Skin of body (tissue), 2 donors: ENCODE data around the gene HJURP. TPM values are rescaled to one million over a fixed set of nuclear protein-coding genes. Genes with fewer than 3 reads are reported as not detected.

Experiments used
- DNase-seq: peaks from one replicate; lab custom pipeline; 2025; lab: John Stamatoyannopoulos, UW
- total RNA-seq: library from RNA; depleted of rRNA; stranded (reverse); fragments of >200 nt; gene quantifications from one replicate; pipeline ENCODE4 v1.2.3, GENCODE V29; 2014

HJURP gene
- total RNA-seq, 1 donor from 2014 or later: 6.6 TPM

DNA sequence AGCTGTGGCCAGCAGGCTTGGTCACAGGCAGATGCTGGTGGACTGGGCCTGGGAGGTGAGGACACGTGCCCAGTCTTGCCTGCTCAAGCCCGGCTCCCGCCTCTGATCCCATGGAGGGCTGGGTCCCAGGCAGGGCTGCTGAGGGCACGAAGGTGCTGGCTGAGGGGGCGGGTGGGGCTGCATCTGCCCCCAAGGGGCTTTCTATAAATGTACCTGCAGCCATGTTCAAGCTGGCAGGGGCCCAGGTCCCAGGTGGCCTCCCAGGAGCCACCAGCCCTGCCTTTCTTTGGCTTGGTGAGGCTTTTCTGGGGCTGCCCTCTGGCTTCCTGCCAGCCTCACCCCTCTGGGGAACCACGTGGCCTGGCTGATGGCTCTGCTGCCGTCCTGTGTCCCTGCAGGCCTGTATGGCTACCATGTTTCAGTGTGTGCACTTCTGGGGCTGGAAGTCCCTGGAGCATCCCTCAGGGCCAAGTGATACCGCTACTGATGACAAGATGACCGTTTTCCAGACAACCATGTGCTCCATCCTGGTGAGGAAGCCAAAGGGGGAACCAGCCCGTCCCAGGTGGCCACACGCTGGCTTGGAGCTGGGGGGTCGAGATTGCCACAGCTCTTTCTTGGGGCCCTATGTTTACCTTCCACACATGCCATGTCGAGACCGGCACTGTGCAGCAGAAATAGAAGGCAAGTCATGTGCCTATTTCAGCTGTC is 23.2 kb downstream of the HJURP start:
- no peak for DNase-seq

GRCh38 chr2:233830111-233830802 is 24.1 kb downstream of the HJURP start:
- no peak for DNase-seq

DNA sequence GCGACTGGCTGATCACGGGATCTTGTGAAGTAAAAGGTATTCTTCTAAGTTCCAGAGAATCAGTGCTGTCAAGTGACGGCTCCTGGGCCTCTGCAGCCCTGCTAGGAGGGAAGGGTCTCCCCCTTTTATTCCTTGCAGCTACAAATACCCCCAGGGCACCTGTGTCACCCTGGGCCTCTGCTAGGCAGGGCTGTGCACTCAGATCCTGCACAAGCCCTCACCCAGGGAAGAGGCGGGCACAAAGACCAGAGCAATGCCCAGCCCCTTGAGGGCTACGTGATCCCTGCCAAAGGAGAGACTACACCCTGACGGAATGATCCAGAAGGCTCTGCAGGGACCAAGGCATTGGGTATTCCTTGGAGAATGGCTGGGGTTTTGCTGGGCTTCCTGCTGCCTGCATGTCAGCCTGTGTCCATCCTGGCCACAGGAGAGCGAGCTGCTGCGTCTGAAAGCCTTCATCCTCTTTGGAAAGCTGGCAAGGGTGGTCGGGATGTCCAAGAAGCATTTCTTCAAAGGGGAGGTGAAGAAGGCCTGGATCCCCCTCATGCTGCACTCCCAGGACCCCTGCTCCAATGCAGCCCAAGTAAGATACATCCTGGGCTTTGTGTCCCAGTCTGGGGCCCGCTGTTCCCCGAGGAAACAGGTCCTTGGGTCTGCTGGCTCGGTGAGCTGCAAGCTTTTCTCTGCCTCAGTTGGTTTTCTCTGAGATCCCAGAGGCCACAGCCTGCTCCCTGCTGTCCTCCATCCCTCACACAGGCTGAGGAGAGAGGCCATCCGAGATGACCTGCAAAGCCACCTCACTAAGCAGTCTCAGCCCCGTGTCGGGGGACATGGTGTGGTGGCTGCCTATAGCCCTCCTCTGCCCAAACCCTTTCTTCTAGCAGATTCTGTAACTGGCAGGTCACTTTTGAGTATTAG is 24.9 kb downstream of the HJURP start:
- no peak for DNase-seq

GRCh38 chr2:233828546-233829192 is 25.7 kb downstream of the HJURP start:
- DNase-seq: no peak

GRCh38 chr2:233824373-233824772 is 30.0 kb downstream of the HJURP start:
- DNase-seq: no peak

GRCh38 chr2:233823731-233824121 is 30.6 kb downstream of the HJURP start:
- no peak for DNase-seq

GRCh38 chr2:233822781-233823730 is 31.3 kb downstream of the HJURP start:
- no peak for DNase-seq

GRCh38 chr2:233822101-233822771 is 32.1 kb downstream of the HJURP start:
- no peak for DNase-seq

DNA sequence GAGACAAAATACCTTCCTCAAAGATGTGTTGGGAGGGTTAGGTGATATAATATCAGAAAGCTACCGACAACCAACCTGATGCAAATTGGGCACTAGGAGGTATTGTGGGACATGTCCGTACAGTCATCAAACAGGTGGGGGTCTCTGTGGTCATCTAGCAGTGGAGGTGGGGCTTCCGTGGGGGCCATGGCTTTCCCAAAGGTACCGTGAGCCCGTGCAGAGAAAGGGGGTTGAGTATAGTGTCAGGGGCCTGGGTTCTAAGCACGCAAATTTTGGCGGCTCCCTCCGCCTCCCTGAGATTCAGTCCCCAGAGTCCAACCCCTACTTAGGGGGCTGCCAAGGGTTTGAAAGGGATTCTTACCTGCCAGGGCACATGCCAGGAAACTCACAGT is 32.6 kb downstream of the HJURP start:
- no peak for DNase-seq

DNA sequence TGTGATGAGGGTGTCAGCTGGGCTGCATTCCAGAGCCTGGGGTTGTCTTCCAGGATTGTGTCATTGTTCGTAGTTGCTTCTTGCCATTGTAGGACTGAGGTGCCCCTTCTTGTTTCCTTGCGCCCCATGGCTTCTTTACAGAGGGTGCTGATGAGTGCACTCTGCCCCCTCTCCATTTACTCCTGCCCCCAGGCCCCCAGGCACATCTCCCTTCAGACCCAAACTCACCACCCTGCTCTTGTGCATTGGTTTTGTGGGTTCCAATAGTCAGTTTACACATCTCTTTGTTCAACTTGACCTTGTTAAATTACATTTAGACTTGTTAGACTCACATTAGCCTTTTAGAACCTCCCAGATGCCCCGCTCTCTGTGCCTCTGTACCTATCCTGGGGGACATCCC is 33.1 kb downstream of the HJURP start:
- no peak for DNase-seq

DNA sequence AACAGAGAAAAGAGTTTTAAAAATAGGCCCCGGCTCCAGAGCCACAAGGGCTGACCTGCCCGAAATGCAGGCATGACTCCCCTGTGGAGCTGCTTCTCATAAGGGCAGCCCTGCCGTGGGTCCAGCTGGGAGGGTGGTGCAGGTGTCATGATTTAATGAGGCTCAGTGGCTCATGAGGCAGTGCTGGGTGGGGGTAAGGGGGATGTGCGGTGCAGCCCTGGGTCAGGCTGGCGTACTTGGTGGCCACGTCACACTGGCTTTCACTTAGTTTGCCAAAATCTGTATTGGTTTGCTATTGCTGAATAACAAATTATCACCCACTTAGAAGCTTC is 33.6 kb downstream of the HJURP start:
- no peak for DNase-seq

- DNase-seq: no peak
These were observed 34.2 kb downstream of the HJURP start for GRCh38 chr2:233819884-233820773.

GRCh38 chr2:233818639-233819621 is 35.4 kb downstream of the HJURP start:
- no peak for DNase-seq

DNA sequence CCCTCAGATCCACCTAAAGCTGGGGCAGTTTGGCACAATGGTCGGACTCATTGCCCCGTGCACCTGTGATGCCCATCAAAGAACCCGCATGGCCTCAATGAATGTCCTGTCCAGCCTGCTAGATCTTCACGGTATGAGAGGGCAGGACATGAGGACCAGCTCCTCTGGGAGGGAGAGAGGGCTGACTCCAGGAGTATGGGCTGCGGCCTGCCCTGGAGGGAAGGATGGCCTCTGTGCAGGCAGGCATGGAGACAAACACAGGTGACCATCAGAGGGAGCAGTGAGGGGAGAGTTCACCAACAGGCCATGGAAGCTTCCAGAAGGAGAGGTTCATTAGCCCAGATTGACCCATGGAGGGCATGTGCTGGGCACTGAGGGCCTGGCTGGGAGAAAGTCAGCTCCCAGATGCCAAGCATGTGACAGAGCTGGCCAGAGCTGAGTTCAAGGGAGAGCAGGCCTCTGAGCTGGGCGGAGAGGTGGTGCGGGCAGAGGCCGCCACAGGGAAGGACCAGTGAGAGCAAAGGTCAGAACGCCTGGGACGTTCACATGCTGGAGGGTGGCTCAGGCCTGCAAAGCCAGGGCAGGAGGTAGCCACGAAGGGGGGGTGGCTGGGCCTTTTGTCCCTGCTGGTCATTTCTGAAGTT is 36.2 kb downstream of the HJURP start:
- DNase-seq: no peak

GRCh38 chr2:233817361-233817911 is 36.9 kb downstream of the HJURP start:
- no peak for DNase-seq

DNA sequence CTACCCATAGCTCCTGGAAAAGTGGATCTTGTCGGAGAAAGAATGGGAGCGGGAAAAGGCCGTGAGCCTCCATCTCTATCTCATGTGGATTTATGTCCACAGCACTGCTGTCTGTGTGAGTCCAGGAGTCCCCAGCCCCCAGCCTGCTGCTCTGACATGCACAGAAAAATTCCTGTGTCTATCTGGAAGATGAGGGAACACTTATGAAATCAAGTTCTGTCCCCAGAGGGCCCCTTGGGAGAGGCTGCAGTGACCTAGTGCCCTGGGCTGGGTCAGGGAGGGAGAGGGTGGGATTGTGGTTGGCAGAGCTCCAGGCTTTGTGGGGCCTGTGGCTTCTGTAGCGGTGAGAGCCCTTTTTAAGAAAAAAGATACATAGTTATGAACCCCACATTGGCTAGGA is 37.6 kb downstream of the HJURP start:
- no peak for DNase-seq

DNA sequence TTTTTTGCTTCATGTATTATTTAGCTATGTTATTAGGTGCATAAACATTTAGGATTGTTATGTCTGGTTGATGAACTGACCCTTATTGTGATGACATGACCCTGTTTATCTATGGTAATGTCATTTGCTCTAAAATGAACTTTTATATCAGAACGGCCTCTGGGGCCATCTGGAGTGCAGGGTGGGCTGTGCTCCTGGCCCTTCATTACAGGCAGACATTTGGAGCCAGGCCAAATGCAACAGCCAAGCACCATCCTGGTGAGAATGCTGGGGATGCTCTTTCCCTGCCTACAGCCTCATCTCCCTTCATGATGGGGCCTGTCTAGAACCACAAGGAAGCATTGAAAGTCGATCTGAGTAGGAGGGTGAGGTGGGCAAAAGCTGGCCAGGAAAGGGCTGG is 38.0 kb downstream of the HJURP start:
- no peak for DNase-seq
